Suprapubic skin (tissue), 4 donors: Measurements from ENCODE around the gene PLIN1.

Experiments
- POLR2A ChIP-seq, 2 donors: fragments of 450-650 bp; IDR thresholded peaks; one replicate each; pipeline ENCODE4 v1.6.1; 2017; ENCODE audit warnings: antibody characterized with exemption in 2 of 2, mild to moderate bottlenecking in 2 of 2, moderate library complexity in 2 of 2
- POLR2AphosphoS5 ChIP-seq, 3 donors: sonication (generic); formaldehyde crosslinking; IDR thresholded peaks; one replicate each; pipeline ENCODE4 v1.6.1; 2017; ENCODE audit warnings: antibody characterized with exemption in 3 of 3
- TF ChIP-seq, protein P1 (sequence below), 2 donors: fragments of 200-600 bp in 1 of 2; fragments of 450-650 bp in 1 of 2; sonication (generic) in 1 of 2; IDR thresholded peaks; one replicate each; pipeline ENCODE4 v1.5.1; 2016 to 2019; ENCODE audit warnings: antibody characterized with exemption in 2 of 2, mild to moderate bottlenecking in 1 of 2, moderate library complexity in 1 of 2

DNA sequence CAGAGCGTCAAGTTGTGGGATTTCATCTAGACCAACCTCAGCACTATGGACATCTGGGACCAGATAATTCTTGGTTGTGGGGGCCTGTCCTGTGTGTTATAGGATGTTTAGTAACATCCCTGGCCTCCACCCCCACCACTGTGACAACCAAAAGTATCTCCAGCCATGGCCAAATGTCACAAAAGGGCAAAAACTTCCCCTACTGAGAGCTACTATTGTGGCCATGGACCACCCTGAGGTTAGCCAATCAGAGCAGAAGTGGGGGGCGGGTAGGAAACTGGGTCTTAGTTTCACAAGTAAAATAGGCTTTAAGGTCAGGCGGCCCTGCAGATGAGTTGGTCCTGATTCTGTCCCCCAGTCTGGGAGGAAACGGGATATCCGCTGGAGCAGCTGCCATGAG is 49.3 kb downstream of the PLIN1 start:
- TF ChIP-seq, protein P1, sequence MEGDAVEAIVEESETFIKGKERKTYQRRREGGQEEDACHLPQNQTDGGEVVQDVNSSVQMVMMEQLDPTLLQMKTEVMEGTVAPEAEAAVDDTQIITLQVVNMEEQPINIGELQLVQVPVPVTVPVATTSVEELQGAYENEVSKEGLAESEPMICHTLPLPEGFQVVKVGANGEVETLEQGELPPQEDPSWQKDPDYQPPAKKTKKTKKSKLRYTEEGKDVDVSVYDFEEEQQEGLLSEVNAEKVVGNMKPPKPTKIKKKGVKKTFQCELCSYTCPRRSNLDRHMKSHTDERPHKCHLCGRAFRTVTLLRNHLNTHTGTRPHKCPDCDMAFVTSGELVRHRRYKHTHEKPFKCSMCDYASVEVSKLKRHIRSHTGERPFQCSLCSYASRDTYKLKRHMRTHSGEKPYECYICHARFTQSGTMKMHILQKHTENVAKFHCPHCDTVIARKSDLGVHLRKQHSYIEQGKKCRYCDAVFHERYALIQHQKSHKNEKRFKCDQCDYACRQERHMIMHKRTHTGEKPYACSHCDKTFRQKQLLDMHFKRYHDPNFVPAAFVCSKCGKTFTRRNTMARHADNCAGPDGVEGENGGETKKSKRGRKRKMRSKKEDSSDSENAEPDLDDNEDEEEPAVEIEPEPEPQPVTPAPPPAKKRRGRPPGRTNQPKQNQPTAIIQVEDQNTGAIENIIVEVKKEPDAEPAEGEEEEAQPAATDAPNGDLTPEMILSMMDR (IDR thresholded peaks at IDR 0.05) = no peak
- TF ChIP-seq POLR2A (IDR thresholded peaks at IDR 0.05) = no peak
- no peak for TF ChIP-seq POLR2AphosphoS5 (IDR thresholded peaks at IDR 0.05)
